HCEC 1CT (cell line): Measurements from ENCODE around the gene GJA4.
"Not testable (repeated sequence)": the region's sequence is repeated elsewhere in the genome, so short reads cannot be mapped to it uniquely, and the experiment has no call there.

ENCODE experiments used
- DNase-seq: peaks from one replicate; pipeline ENCODE4 v3.0.0-alpha.2; 2017

GJA4 gene

GRCh38 chr1:34770891-34771504 is 21.8 kb upstream of the GJA4 start:
- DNase-seq, result no peak

- DNase-seq, result no peak
These were observed 21.0 kb upstream of the GJA4 start for GRCh38 chr1:34771573-34772371.

GRCh38 chr1:34773114-34773513 is 19.7 kb upstream of the GJA4 start:
- not testable (repeated sequence) for DNase-seq

- no peak for DNase-seq
These were observed 17.8 kb upstream of the GJA4 start for GRCh38 chr1:34774957-34775356.

GRCh38 chr1:34776911-34777310 is 15.9 kb upstream of the GJA4 start:
- DNase-seq, result no peak

- DNase-seq, result no peak
These were observed 15.1 kb upstream of the GJA4 start for GRCh38 chr1:34777519-34778321.

- no peak for DNase-seq
These were observed 14.4 kb upstream of the GJA4 start for GRCh38 chr1:34778381-34778780.

- no peak for DNase-seq
These were observed 13.8 kb upstream of the GJA4 start for GRCh38 chr1:34779005-34779404.

- DNase-seq, result no peak
These were observed 13.3 kb upstream of the GJA4 start for GRCh38 chr1:34779526-34779925.

- no peak for DNase-seq
These were observed 12.8 kb upstream of the GJA4 start for GRCh38 chr1:34779962-34780361.

GRCh38 chr1:34780528-34780927 is 12.3 kb upstream of the GJA4 start:
- DNase-seq, result no peak

- DNase-seq, result no peak
These were observed 11.5 kb upstream of the GJA4 start, which contains the start of gene GJB3 for GRCh38 chr1:34781071-34781843. Gene GJB3, plus strand, starts transcription at chr1:34781214. Its CDS starts 3,549 bp downstream, at chr1:34784763.

- no peak for DNase-seq
These were observed 10.9 kb upstream of the GJA4 start for GRCh38 chr1:34781844-34782391.

- no peak for DNase-seq
These were observed 8.0 kb upstream of the GJA4 start for GRCh38 chr1:34784751-34785221.

GRCh38 chr1:34785231-34785874 is 7.4 kb upstream of the GJA4 start:
- DNase-seq, result no peak

- no peak for DNase-seq
These were observed 6.8 kb upstream of the GJA4 start for GRCh38 chr1:34785875-34786470.

GRCh38 chr1:34786521-34787325 is 6.1 kb upstream of the GJA4 start:
- DNase-seq, result peak; percentile 66

GRCh38 chr1:34787461-34788420 is 5.1 kb upstream of the GJA4 start:
- DNase-seq, result no peak

- no peak for DNase-seq
These were observed 1.8 kb upstream of the GJA4 start for GRCh38 chr1:34790985-34791384.
